ENCODE data around the gene TUBB3. TPM values are rescaled to one million over a fixed set of nuclear protein-coding genes. Genes with fewer than 3 reads are reported as not detected.
"Not testable (repeated sequence)": the region's sequence is repeated elsewhere in the genome, so short reads cannot be mapped to it uniquely, and the experiment has no call there.

The TUBB3 gene
- total RNA-seq, 2 experiments from 2014 or later, result 0.27 to 1.2 TPM

DNA sequence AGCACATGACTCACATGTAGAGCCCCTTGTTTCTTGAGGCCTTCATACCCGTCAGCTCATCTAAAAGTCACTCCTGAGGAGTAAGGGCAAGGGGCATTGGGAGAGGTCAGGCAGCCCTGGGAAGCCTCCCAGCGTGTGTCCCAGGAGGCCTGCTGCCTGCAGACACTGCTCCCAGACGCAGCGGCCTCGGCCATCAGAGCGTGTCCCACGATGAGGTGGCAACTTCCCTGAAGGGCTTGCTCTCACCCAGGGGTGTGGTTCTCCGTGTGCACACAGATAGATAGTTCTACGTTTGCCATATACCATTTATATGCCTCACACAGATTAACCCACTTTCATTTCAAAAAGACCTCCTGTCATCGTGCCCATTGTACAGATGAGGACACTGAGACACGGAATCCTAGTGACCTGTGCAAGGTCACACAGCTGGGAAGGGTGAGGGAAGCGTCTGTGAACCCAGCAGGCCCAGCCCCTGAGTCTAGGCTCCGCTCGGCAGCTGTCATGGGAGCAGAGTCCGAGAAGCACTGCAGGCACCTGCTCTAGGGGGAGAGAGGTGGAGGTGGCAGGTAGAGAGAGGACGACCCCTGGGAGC is 8.3 kb downstream of the TUBB3 start:
- no peak overlapping the region for H3K27ac Mint-ChIP-seq
- POLR2A ChIA-PET, result no interaction called here
- CTCF ChIA-PET, result no interaction called here
- DNase-seq (no peak), ATAC-seq (no peak)
- peaks cover 15% of the 10 kb centered on the region for H3K27me3 Mint-ChIP-seq
- H3K9me3 Mint-ChIP-seq, result no peaks in the 10 kb centered on the region
- no peaks in the 10 kb centered on the region for H3K36me3 Mint-ChIP-seq (ENCODE audit: low read depth)
- intact Hi-C loops (cut with micrococcal nuclease), result no loop called here
- no peak overlapping the region for H3K4me3 Mint-ChIP-seq
- TF ChIP-seq, protein P1, sequence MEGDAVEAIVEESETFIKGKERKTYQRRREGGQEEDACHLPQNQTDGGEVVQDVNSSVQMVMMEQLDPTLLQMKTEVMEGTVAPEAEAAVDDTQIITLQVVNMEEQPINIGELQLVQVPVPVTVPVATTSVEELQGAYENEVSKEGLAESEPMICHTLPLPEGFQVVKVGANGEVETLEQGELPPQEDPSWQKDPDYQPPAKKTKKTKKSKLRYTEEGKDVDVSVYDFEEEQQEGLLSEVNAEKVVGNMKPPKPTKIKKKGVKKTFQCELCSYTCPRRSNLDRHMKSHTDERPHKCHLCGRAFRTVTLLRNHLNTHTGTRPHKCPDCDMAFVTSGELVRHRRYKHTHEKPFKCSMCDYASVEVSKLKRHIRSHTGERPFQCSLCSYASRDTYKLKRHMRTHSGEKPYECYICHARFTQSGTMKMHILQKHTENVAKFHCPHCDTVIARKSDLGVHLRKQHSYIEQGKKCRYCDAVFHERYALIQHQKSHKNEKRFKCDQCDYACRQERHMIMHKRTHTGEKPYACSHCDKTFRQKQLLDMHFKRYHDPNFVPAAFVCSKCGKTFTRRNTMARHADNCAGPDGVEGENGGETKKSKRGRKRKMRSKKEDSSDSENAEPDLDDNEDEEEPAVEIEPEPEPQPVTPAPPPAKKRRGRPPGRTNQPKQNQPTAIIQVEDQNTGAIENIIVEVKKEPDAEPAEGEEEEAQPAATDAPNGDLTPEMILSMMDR (IDR thresholded peaks at IDR 0.05), result no peak
- H3K4me1 Mint-ChIP-seq (ENCODE audit: low read depth), result no peaks in the 10 kb centered on the region

DNA sequence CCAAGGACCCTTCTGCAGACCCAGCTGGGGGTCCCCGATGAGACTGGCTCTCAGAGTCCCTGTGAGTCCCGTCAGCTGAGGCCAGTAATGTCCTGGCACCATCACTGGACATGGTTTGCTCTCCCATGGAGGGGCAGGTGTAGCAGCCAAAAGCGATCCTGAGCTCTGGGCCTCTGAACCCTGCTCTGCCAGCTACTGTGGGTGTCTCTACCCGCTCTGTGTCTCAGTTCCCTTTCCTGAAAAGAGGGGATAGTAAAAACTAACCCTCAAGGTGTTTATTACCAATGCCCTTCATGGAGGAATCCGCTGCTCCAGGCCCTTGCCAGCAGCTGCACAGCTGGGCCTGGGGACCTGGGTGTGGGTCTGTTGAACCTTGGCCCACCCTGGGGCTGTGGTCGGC is 8.8 kb downstream of the TUBB3 start:
- Mint-ChIP-seq H3K27ac (no peak overlapping the region), H3K9me3 (no peaks in the 10 kb centered on the region), H3K27me3 (peaks cover 13% of the 10 kb centered on the region), H3K36me3 (ENCODE audit: low read depth) (no peaks in the 10 kb centered on the region), H3K4me1 (ENCODE audit: low read depth) (no peaks in the 10 kb centered on the region), H3K4me3 (no peak overlapping the region)
- intact Hi-C loops (cut with micrococcal nuclease), result no loop called here
- CTCF ChIA-PET, result interaction anchor here (1.7 kb wide), 1 partner anchor 22 kb away, joined by 4 read pairs; no protein-coding TSS in a partner anchor
- DNase-seq, result no peak
- no peak for ATAC-seq
- POLR2A ChIA-PET, result no interaction called here
- TF ChIP-seq, protein P1 (IDR thresholded peaks at IDR 0.05), result no peak

DNA sequence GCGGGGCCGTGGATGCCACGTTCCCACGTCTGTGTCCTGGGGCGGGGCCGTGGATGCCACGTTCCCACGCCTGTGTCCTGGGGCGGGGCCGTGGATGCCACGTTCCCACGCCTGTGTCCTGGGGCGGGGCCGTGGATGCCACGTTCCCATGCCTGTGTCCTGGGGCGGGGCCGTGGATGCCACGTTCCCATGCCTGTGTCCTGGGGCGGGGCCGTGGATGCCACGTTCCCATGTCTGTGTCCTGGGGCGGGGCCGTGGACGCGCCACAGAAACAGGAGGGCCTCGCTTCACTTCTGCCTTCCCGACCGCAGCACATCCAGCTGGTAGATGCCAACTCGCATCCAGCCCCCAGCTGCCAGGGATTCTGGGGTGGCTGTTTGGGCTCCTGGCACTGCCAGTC is 10.9 kb downstream of the TUBB3 start:
- intact Hi-C loops (cut with micrococcal nuclease); POLR2A ChIA-PET; H3K4me3 Mint-ChIP-seq; H3K36me3 Mint-ChIP-seq (ENCODE audit: low read depth); H3K27ac Mint-ChIP-seq; ATAC-seq; H3K9me3 Mint-ChIP-seq; CTCF ChIA-PET; H3K27me3 Mint-ChIP-seq; DNase-seq; H3K4me1 Mint-ChIP-seq (ENCODE audit: low read depth): not testable (repeated sequence)

DNA sequence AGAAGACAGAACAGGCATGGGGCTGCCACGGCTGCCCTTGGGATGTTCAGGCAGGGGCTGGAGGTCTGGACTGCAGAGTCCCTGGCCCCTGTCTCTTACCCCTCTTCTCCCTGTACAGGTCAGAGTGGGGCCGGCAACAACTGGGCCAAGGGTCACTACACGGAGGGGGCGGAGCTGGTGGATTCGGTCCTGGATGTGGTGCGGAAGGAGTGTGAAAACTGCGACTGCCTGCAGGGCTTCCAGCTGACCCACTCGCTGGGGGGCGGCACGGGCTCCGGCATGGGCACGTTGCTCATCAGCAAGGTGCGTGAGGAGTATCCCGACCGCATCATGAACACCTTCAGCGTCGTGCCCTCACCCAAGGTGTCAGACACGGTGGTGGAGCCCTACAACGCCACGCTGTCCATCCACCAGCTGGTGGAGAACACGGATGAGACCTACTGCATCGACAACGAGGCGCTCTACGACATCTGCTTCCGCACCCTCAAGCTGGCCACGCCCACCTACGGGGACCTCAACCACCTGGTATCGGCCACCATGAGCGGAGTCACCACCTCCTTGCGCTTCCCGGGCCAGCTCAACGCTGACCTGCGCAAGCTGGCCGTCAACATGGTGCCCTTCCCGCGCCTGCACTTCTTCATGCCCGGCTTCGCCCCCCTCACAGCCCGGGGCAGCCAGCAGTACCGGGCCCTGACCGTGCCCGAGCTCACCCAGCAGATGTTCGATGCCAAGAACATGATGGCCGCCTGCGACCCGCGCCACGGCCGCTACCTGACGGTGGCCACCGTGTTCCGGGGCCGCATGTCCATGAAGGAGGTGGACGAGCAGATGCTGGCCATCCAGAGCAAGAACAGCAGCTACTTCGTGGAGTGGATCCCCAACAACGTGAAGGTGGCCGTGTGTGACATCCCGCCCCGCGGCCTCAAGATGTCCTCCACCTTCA is 11.7 kb downstream of the TUBB3 start:
- Mint-ChIP-seq H3K36me3 (ENCODE audit: low read depth) (no peaks in the 10 kb centered on the region), H3K9me3 (no peaks in the 10 kb centered on the region), H3K4me1 (ENCODE audit: low read depth) (no peaks in the 10 kb centered on the region), H3K27ac (no peak overlapping the region), H3K4me3 (no peak overlapping the region), H3K27me3 (peaks cover 6% of the 10 kb centered on the region)
- ChIA-PET POLR2A (no interaction called here), CTCF (interaction anchor here (0.7 kb wide), 1 partner anchor 24 kb away, joined by 3 read pairs; no protein-coding TSS in a partner anchor)
- ATAC-seq, result no peak
- TF ChIP-seq, protein P1 (IDR thresholded peaks at IDR 0.05), result no peak
- no peak for DNase-seq
- intact Hi-C loops (cut with micrococcal nuclease), result no loop called here

DNA sequence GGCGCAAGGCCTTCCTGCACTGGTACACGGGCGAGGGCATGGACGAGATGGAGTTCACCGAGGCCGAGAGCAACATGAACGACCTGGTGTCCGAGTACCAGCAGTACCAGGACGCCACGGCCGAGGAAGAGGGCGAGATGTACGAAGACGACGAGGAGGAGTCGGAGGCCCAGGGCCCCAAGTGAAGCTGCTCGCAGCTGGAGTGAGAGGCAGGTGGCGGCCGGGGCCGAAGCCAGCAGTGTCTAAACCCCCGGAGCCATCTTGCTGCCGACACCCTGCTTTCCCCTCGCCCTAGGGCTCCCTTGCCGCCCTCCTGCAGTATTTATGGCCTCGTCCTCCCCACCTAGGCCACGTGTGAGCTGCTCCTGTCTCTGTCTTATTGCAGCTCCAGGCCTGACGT is 12.5 kb downstream of the TUBB3 start:
- H3K9me3 Mint-ChIP-seq; H3K4me3 Mint-ChIP-seq; H3K27ac Mint-ChIP-seq; intact Hi-C loops (cut with micrococcal nuclease); CTCF ChIA-PET; DNase-seq; ATAC-seq; H3K36me3 Mint-ChIP-seq (ENCODE audit: low read depth); H3K4me1 Mint-ChIP-seq (ENCODE audit: low read depth); H3K27me3 Mint-ChIP-seq: not testable (repeated sequence)
- POLR2A ChIA-PET, result interaction anchor here (0.6 kb wide), 1 partner anchor 75 kb away, joined by 4 read pairs; no protein-coding TSS in a partner anchor

DNA sequence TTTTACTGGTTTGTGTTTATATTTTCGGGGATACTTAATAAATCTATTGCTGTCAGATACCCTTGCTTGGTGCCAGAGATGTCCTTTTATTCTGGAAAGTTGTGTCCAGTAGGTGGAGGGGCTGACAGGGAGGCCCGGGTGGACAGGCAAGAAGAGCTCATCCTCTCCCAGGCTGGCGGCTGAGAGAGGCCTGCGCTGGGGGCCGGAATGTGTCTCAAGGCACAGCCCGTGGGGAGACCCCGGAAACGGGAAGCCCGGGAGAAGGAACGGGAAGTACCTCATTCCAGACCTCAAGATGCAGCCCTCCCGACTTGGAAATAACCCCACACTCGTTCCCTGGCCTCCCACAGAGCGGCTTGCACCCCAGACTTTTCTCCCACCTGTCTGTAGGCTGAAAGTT is 12.9 kb downstream of the TUBB3 start:
- Mint-ChIP-seq H3K4me1 (ENCODE audit: low read depth) (no peaks in the 10 kb centered on the region), H3K4me3 (no peak overlapping the region), H3K9me3 (no peaks in the 10 kb centered on the region), H3K27ac (no peak overlapping the region), H3K36me3 (ENCODE audit: low read depth) (no peaks in the 10 kb centered on the region), H3K27me3 (peaks cover 3% of the 10 kb centered on the region)
- TF ChIP-seq, protein P1 (IDR thresholded peaks at IDR 0.05), result no peak
- CTCF ChIA-PET, result no interaction called here
- ATAC-seq, result no peak
- POLR2A ChIA-PET, result interaction anchor here (0.6 kb wide), 1 partner anchor 75 kb away, joined by 4 read pairs; no protein-coding TSS in a partner anchor
- intact Hi-C loops (cut with micrococcal nuclease), result no loop called here
- DNase-seq, result no peak
